Stimulated activated CD8-positive, alpha-beta memory T cell treated with anti-CD3 and anti-CD28 coated beads, Interleukin-2, amount 100 ng/mL, for 1 hour (primary cell): Measurements from ENCODE around the gene ERCC6.

Source experiments
- DNase-seq, 2 donors: peaks; one replicate each; pipeline ENCODE4 v3.0.0-alpha.2; 2020; ENCODE audit warnings: low read depth in 2 of 2

ERCC6 gene

GRCh38 chr10:49538381-49539319, at the start of gene ERCC6:
TSS of gene ERCC6 (minus strand) at chr10:49539121.
- peak; percentile 88 to 94 for DNase-seq

GRCh38 chr10:49587981-49588380, 49.1 kb upstream of the ERCC6 start:
- DNase-seq, result no peak

- DNase-seq, result no peak
These were observed 46.5 kb upstream of the ERCC6 start for GRCh38 chr10:49585387-49585786.

GRCh38 chr10:49579621-49580020, 40.7 kb upstream of the ERCC6 start:
- no peak for DNase-seq

GRCh38 chr10:49578392-49578791, 39.5 kb upstream of the ERCC6 start:
- no peak for DNase-seq

GRCh38 chr10:49577182-49577925, 38.4 kb upstream of the ERCC6 start:
- DNase-seq, result no peak

GRCh38 chr10:49575489-49576072, 36.7 kb upstream of the ERCC6 start:
- no peak for DNase-seq

- DNase-seq, result no peak
These were observed 33.7 kb upstream of the ERCC6 start for GRCh38 chr10:49572594-49573114.

- no peak for DNase-seq
These were observed 32.5 kb upstream of the ERCC6 start for GRCh38 chr10:49571388-49571787.

- DNase-seq, result no peak
These were observed 30.2 kb upstream of the ERCC6 start for GRCh38 chr10:49569031-49569631.

GRCh38 chr10:49568235-49568634, 29.3 kb upstream of the ERCC6 start:
- DNase-seq, result no peak

GRCh38 chr10:49567810-49568209, 28.9 kb upstream of the ERCC6 start:
- no peak for DNase-seq

GRCh38 chr10:49564461-49565009, 25.6 kb upstream of the ERCC6 start:
- no peak for DNase-seq

GRCh38 chr10:49562893-49563292, 24.0 kb upstream of the ERCC6 start:
- DNase-seq, result no peak

- no peak for DNase-seq
These were observed 21.6 kb upstream of the ERCC6 start for GRCh38 chr10:49560526-49560925.

- DNase-seq, result no peak
These were observed 20.6 kb upstream of the ERCC6 start for GRCh38 chr10:49559476-49559875.

- DNase-seq, result no peak
These were observed 19.3 kb upstream of the ERCC6 start for GRCh38 chr10:49558190-49558589.

- no peak for DNase-seq
These were observed 18.8 kb upstream of the ERCC6 start for GRCh38 chr10:49557681-49558080.

- no peak for DNase-seq
These were observed 17.8 kb upstream of the ERCC6 start for GRCh38 chr10:49556723-49557122.

GRCh38 chr10:49552277-49552676, 13.4 kb upstream of the ERCC6 start:
- no peak for DNase-seq

GRCh38 chr10:49550563-49550962, 11.6 kb upstream of the ERCC6 start:
- DNase-seq, result no peak
